WI38 (cell line): ENCODE data around the gene MAD1L1.

Experiments used
- H3K4me3 ChIP-seq: 2 replicates; pipeline ENCODE4 v1.5.1; 2011; ENCODE audit warnings: low read depth, mild to moderate bottlenecking, control low read depth, low read length
- TF ChIP-seq, protein P1 (sequence below): IDR thresholded peaks from 2 replicates; pipeline ENCODE4 v1.5.1; 2012; ENCODE audit warnings: low read depth, mild to moderate bottlenecking, control low read depth, low read length

Gene MAD1L1

GRCh38 chr7:1850111-1850975, 382.4 kb downstream of the MAD1L1 start:
- no peak overlapping the region for H3K4me3 ChIP-seq
- TF ChIP-seq, protein P1, sequence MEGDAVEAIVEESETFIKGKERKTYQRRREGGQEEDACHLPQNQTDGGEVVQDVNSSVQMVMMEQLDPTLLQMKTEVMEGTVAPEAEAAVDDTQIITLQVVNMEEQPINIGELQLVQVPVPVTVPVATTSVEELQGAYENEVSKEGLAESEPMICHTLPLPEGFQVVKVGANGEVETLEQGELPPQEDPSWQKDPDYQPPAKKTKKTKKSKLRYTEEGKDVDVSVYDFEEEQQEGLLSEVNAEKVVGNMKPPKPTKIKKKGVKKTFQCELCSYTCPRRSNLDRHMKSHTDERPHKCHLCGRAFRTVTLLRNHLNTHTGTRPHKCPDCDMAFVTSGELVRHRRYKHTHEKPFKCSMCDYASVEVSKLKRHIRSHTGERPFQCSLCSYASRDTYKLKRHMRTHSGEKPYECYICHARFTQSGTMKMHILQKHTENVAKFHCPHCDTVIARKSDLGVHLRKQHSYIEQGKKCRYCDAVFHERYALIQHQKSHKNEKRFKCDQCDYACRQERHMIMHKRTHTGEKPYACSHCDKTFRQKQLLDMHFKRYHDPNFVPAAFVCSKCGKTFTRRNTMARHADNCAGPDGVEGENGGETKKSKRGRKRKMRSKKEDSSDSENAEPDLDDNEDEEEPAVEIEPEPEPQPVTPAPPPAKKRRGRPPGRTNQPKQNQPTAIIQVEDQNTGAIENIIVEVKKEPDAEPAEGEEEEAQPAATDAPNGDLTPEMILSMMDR = no peak

DNA sequence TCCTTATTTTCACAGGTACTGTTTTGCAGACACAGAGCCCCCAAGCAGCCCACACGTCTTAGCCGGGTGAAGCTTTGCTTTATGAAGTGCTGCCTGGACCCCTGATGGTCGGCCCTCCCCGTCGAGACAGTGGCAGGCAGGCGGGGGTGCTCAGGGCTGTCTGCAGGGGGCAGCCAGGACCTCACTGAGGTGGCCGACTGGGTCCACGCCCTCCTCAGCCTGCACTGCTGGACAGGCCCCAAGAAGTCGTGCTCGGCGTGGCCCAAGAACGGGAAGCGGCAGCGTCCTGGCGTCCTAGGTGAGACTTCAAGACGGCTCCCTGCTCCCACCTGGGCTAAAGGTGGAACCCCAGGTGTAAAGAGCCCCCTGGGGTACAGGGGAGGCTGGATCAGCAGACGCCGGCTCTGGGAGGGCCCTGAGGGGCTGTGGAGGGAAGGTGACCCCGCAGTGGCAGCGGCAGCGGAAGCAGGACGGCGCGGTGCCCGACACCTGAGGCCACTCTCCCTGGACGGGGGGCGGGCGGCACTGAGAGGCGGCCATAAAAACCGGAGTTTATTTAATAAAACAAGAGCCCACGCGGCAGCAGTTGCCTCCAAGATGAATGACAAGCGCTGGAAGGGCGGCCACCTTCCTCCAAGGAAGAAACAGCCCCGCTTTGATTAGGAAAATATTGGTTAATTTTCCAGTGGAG, 383.2 kb downstream of the MAD1L1 start:
- H3K4me3 ChIP-seq = no peak overlapping the region
- TF ChIP-seq, protein P1 = no peak

GRCh38 chr7:1848911-1849311, 383.8 kb downstream of the MAD1L1 start:
- TF ChIP-seq, protein P1 = no peak
- H3K4me3 ChIP-seq = no peak overlapping the region

DNA sequence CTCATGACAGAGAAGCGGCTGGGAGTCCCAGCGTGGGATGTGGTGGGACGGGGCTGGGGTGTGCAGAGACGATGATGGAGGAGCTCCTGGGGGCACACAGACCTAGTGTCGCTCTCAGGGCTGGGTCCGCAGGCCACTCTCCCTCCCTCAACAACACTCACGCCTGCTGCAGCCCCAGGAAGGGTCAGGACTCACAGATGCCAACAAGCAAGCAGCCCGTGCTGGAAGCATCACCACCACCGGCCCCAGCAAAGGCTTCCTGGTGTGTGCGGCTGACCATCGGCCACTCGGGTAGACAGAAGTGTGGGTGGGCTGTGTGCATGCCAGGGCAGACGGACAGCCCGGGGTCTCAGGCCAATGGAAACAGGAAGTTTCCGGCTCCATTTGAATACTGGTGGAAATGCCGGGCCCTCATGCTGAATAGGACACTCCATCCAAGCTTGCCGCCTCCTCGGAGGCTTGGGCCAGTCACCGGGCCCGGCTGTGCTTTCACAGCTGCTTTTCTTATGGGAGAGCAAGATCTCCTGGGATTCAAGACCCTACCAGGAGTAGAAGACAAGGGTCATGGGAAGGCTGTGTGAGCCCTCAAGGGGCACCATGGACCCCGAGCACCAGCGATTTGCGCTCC, 384.6 kb downstream of the MAD1L1 start:
- no peak overlapping the region for H3K4me3 ChIP-seq
- TF ChIP-seq, protein P1 = no peak

GRCh38 chr7:1847260-1848001, 385.3 kb downstream of the MAD1L1 start:
- TF ChIP-seq, protein P1 = no peak
- H3K4me3 ChIP-seq = no peak overlapping the region

DNA sequence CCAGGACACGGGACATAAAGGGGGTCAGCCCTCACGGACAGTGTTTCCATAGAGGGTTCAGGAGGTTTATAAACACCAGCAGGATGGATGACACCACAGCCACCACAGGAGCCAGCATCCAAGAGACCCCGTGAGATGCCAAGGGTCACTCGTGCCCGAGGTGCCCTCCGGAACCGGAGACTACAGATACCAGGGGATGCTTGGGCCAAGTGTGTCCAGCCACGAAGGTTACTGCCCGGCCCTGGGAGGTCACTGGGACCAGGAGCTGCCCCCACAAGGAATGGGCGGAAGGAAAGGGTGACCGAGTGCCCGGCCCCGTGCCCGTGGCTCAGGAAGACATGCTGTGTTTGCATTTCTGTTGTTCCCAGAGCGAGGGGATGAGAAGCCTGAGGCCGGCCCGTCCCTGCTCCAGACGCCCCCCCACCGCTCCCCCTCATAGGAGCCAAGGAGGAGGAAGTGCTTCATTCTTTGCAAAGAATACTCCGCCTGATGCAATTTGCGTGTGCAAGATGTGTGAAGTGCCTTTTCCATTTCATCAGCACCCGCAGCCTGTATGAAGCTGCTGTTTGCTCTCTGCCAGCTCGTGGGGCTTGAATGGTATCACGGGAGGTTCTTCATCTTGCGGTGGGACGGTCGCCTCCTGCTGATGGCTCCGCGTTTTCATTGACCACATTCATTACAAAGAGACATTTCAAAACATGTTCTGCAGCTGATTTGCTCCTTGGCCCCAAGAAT, 386.2 kb downstream of the MAD1L1 start:
- H3K4me3 ChIP-seq = no peak overlapping the region
- TF ChIP-seq, protein P1 = no peak
